Measurements from ENCODE around the gene PLXNA4.

The PLXNA4 gene

GRCh38 chr7:132464740-132465139, 111.5 kb downstream of the PLXNA4 start:
- no peak for DNase-seq

GRCh38 chr7:132463922-132464321, 112.3 kb downstream of the PLXNA4 start:
- DNase-seq = no peak

GRCh38 chr7:132462478-132462877, 113.8 kb downstream of the PLXNA4 start:
- no peak for DNase-seq

GRCh38 chr7:132461032-132461592, 115.2 kb downstream of the PLXNA4 start:
- DNase-seq = no peak

DNA sequence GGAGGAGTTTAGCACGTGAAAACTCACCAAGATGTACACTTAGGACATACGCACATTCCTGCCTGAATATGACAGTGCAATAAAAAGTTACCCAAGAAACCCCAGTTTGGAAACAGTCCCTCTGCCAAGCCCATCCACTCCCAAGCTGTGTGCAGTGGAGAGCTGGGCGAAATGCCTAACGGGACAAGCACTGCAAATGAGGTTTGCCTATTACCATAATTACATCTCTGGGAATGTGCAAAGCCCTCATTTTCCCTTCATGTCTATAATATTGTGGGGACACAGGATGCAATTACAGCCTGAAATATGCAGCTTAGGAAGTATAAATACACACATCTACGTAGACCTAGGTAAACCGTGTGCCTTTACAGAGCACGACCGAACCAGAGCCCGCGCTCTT, 117.5 kb downstream of the PLXNA4 start:
- DNase-seq = no peak

GRCh38 chr7:132457658-132458057, 118.6 kb downstream of the PLXNA4 start:
- no peak for DNase-seq

DNA sequence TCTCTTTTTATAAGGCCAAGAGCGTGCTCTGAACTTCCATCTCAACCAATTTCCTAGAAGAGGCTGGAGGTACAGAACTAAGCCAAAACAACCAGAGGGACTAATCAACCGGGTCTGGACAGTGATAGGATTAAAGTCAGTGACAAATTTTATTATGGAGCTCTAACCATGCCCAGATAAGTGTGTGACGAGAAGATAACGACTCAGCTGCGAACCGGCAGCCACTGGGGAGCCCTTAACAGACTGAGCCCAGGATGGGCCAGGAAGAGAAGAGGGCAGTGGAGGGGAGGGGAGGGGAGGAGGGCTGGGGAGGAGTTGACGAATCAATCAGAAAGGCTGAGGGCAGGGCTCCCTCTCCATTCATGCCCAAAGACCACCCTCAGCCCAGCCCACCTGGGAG, 119.9 kb downstream of the PLXNA4 start:
- no peak for DNase-seq

- no peak for DNase-seq
These were observed 120.9 kb downstream of the PLXNA4 start for GRCh38 chr7:132455378-132455777.

- DNase-seq = no peak
These were observed 122.4 kb downstream of the PLXNA4 start for GRCh38 chr7:132453826-132454225.

GRCh38 chr7:132451161-132451560, 125.1 kb downstream of the PLXNA4 start:
- DNase-seq = no peak

- no peak for DNase-seq
These were observed 125.6 kb downstream of the PLXNA4 start for GRCh38 chr7:132450696-132451095.

DNA sequence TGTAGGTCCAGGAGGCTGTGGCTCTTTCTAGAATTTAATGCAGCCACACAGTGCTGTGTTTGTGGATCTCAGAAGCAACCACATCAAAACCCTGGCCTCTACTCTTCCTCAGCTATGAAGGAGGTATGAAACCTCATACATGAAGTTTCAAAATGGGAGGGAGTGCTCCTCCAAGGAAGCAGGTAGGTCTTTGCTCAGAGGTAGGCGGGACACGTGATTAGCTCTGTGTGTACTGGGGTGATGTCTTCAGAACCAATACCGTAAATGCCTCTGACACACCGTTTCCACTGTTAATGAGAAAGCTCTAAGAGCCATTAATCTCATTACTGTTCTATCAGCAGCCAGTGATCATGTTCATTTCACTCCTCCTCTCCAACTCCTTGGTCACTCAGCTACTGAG, 126.1 kb downstream of the PLXNA4 start:
- DNase-seq = peak; percentile 30 to 47

DNA sequence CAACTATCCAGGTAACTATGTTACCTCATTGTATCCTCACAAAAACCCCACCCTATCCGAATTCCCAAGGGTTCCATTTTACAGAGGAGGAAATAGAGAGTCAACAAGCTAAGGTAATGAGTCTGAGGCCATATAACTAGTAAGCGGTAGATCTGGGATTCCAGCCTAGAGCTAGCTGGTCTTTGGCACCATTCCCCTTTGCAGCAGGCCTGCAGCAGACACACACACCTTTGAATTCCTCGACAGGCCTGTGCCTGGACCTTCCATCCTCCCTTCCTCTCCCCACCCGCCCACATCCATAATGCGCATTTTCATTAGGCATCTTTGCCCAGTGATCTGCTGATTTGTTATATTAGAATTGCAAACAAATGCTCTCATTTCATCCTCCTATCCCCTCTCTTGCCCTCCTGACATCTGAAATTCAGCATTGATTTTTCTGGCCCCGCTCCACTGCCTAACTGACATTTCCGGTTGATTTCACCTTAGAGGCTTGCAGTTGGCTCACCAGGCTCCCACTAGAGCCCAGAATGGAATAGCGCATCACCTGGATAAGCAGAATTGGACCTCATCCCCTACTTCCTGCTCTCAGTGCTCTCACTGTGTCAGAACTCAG, 129.5 kb downstream of the PLXNA4 start:
- no peak for DNase-seq

GRCh38 chr7:132446260-132446659, 130.0 kb downstream of the PLXNA4 start:
- DNase-seq = no peak

DNA sequence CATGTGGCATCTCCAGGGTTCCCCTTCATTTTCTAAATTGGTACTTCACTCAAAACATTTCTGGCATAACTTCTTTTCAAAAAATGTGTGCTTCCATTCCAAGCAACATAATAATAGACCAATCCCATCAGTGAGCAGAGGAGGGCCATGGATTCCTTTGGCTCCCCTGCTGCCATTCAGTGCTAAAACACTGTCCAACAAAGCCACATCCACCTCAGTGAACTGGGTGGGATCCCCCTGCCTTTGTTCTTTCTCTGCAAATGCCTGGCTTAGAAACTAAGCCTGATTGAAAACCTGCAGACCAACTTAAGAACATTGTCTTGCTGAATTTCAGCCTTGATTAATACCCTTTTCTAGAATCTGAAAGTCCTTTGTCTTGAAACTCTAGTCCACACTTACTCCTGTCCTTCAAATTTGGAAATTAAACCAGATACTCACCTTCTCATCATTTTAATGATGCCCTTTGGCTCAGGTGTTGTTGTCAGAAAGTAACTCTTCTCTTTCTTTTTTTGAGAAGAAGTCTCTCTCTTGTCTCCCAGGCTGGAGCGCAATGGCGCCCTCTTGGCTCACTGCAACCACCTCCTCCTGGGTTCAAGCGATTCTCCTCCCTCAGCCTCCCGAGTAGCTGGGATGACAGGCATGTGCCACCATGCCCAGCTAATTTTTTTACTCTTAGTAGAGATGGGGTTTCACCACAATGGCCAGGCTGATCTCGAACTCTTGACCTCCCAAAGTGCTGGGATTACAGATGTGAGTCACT, 132.3 kb downstream of the PLXNA4 start:
- DNase-seq = no peak

- no peak for DNase-seq
These were observed 134.3 kb downstream of the PLXNA4 start for GRCh38 chr7:132441935-132442334.

- DNase-seq = no peak
These were observed 136.1 kb downstream of the PLXNA4 start for GRCh38 chr7:132440151-132440550.

GRCh38 chr7:132438926-132439325, 137.3 kb downstream of the PLXNA4 start:
- no peak for DNase-seq

DNA sequence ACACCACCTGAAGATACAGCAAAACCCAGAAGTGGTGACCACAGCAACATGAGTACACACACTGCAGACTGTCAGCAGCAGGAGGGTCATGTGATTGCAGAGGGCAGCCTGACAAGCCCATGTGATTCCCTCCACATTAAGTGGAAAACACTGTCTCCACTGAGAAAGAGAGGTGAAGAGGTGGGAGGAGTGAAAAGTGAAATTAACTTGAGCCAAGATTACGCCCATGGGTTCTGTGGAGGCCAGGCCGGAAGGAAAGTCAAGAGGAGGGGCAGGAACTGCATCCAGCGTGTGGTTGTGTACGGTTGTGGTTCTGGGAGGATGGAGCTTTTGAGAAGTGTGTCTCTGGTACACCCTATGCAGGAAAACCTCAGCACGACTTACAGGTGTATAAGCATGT, 138.5 kb downstream of the PLXNA4 start:
- DNase-seq = peak in 1 of 2 experiments; percentile 21

- DNase-seq = no peak
These were observed 140.1 kb downstream of the PLXNA4 start for GRCh38 chr7:132436121-132436520.

DNA sequence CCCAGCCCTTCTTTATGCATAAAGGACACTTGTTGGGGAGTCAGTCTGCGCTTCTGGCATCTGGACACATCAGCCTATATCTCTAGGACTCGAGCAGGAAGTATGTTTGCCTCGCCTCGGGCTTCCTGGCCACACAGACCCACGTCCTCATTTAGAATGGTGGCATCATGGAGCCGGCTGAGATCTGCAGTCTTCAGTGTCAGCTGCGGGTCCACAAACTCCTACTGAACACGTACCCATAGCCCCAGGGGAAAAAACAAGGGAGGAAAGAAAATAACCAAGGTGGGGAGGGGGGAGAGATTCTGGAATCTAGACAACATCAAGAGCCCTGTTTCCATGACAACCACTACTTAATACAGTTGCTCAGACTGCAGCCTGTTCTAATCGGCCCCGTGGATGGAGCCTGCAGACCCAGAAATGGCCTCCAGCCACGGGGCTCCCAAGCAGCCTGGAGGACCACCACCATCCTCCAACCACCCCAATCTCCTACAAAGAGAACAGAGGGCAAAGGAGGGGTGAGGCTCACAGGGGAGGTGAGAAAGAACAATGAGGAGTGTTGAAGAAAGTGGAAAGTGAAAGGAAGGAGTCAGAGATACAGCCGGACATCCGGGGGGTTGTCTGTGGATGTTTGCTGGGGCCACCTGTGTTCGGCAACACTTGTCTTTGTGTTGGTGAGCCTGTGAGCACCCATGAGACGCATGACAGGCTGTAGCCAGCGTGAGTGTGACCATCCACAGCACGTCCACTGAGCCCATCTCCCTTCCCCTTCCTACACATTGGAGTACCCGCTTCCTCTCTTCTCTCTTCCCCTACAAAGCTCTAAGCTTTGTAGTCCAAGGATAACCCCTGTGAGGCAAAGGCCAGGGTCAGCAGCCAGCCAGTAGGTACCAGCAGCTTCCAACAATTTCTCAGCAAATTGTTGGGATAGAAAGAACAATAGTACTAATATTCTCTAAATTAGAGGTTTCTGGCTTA, 141.0 kb downstream of the PLXNA4 start:
- DNase-seq = no peak

- no peak for DNase-seq
These were observed 142.2 kb downstream of the PLXNA4 start for GRCh38 chr7:132434041-132434440.

DNA sequence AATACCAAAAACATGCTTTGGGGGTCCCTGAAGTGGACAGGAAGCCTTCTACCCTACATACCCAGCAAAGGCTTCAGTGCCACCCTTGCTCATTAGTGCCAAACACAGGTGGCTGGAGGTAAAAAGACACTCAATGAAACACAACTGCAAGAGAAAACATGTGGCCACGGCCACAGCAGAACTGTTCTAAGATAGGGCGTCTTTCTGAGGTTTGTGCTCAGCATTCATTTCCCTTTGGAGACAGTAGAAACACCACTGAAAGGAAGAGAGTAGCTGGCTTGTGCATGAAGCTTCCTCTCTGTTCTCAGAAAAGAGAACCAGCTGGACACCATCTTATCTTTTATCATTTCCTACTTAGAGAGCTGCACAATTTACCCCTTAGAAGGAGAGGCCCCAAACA, 143.0 kb downstream of the PLXNA4 start:
- no peak for DNase-seq
